ENCODE results near the gene FBF1.
"Not testable (repeated sequence)": the region's sequence is repeated elsewhere in the genome, so short reads cannot be mapped to it uniquely, and the experiment has no call there.

Gene FBF1

DNA sequence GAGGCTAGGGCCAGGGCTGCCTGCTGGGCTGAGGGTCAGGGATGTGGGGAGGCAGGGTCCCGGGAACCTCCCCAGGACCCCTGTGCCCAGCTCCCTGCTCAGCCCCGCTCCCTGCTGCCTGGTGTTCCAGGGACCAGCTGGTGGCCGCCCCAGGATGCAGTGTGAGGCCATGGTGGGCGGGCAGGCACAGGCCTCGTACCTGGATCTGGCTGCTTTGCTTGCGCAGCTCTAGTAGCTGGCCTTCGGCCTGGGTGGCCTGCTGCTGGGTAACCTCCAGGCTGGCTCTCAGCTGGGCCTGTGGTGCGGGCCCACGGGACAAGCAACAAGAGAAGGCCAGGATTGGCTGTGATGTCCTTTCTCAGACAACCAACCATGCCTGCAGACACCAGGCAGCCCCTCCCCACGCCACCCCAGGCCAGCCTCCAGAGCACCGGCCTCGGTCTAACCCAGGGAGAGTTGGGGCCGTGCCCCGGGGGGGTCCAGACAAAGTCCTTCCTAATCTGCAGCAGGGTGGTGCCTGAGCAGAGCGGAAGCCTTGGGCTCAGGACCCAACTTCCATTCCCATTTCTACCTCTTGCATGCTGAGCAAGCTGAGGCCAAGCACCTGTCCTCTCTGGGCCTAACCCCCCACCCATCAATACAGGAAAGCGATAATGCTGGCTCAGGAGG, 48.2 kb downstream of the FBF1 start:
- no peak for DNase-seq

- DNase-seq = no peak
Measured at GRCh38 chr17:75891605-75892555, 49.0 kb downstream of the FBF1 start.

GRCh38 chr17:75891022-75891604, 49.7 kb downstream of the FBF1 start:
- DNase-seq = no peak

DNA sequence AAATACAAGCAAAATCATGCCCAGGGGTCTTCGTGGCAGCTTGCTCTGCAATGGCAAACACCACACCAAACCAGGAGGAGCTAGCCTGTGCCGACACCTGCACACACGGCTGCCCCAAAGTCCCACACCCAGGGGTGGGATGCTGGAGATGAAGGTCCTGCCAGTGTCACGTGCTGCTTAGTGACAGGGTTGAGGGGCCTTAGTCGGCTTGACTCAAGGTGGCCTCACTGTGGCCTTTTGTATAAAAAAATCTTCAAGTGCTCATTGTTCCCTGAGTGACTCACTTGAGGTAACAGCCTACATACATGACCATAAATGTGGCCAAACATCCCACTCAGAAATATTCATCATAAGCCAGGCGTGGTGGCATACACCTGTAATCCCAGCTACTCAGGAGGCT, 51.4 kb downstream of the FBF1 start:
- DNase-seq = no peak

DNA sequence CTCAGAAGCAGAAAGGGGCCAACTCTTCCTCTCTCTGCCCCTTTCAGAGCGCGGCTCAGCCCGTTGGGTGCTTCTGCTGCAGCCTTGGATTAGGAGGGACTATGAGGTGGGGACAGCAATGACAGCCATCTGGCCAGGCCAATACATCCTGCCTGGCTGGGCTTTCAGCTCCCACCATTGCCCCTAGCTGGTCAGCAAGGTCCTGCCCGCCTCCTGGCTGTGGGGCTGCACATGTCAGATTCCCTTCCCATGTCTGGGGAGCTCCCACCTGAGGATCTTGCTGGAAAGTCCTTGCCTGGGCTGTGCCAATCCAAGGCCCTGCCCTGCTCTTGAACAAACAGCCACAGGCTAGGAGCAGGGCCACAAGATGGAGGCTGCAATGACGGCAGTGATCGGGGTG, 52.4 kb downstream of the FBF1 start:
- DNase-seq = no peak

DNA sequence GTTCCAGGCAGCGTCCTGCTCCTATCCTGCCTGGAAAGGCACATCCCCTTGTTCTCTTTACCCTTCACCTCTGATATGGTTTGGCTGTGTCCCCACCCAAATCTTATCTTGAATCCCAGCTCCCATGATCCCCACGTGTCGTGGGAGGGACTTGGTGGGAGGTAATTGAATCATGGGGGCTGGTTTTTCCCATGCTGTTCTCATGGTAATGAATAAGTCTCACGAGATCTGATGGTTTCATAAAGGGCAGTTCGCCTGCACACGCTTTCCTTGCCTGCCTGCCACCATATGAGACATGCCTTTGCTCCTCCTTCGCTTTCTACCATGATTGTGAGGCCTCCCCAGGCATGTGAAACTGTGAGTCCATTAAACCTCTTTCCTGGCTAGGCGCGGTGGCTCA, 55.0 kb downstream of the FBF1 start:
- not testable (repeated sequence) for DNase-seq

DNA sequence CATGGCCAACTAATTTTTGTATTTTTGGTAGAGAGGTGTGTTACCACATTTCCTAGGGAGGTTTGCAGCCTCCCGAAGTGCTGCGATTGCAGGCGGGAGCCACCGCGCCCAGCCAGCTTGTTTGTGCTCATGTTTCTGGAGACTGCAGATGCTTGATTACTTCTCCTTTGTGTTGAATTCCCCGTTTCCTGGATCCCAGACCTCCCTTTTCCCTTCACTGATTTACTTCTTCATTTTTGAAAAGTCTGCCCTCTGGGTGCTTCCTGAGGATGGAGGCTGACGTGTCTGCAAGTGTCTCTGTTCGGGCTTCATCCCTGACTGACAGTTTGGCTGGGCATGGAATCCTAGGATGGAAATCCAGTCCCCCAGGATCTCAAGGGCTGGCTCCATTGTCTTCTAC, 55.4 kb downstream of the FBF1 start:
- DNase-seq = no peak

GRCh38 chr17:75881678-75882454, 59.0 kb downstream of the FBF1 start:
- no peak for DNase-seq

DNA sequence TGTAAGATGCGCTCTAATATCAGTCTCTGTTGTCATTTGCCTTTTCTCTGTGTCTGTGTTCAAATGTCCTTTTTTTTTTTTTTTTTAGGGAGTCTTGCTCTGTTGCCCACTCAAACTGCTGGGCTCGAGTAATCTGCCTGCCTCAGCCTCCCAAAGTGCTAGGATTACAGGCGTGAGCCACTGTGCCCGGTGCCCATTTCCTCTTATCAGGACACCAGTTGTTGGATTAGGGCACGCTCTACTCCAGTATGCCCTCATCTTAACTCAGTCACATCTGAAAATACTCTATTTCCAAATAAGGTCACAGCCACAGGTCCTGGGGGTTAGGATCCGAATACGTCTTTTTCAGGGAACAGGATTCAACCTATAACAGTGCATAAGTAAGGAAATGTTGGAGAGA, 60.6 kb downstream of the FBF1 start:
- DNase-seq = no peak

GRCh38 chr17:75878174-75878998, 62.5 kb downstream of the FBF1 start, which contains the start of gene TRIM47:
TSS of gene TRIM47 (minus strand) at chr17:75878581. CDS start at chr17:75878548, 33 bp downstream.
- DNase-seq = peak; percentile 41

DNA sequence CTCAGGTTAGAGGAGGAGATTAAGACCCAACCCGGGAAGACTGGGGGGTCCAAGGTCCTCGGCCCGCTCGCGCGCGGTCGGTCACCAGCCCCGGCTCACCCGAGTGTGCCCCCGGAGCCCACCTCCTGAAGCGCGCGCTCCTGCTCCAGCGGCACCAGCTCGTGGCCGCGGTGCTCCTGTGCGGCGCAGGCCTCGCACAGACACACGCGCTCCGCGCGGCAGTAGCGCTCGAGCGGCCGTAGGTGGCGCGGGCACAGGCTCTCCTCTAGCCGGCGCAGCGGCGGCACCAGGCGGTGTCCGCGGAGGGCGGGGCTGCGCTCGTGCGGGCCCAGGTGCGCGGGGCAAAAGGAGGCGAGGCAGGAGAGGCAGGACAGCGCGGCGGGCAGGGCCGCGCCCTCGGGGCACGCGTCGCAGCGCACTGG, 63.1 kb downstream of the FBF1 start:
- DNase-seq = peak; percentile 79

GRCh38 chr17:75876938-75877751, 63.7 kb downstream of the FBF1 start:
- peak; percentile 92 for DNase-seq

GRCh38 chr17:75876190-75876937, 64.5 kb downstream of the FBF1 start:
- no peak for DNase-seq

- no peak for DNase-seq
Measured at GRCh38 chr17:75875940-75876189, 65.0 kb downstream of the FBF1 start.

DNA sequence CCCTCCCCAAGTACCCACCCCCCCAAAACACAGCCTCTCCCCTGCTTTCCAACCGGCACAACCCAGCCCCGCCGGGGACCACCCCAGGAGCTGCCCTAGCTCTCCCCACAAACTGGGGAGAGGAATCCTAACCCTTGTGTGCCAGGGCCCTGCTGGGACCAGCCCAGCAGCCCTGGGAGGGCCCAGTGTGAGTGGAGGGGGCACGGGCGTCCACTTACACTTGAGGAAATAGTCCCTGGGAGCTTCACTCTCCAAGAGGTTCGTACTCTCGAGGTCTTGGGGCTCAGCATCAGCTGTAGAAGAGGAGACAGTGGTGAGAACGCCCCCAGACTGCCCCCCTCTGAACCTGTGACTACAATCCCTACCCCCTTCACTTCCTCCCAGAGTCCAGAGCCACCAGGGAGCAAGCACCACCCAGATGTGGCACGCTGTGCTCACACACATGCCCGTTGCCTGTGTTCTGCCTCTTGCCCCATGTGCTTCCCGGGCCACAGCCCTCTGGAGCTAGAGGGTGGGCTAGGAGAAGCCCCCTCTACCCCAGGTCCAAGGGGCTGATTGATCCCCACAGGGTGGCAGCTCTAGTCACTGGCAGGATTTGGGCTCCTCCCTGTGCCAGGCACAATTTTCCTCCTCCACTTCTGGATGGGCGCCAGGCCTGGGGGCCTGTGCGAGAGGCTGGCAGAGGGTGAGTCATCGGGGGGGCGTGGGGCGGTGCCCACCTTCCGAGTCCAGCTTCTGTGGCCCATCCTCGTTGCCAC, 65.5 kb downstream of the FBF1 start:
- DNase-seq = no peak

DNA sequence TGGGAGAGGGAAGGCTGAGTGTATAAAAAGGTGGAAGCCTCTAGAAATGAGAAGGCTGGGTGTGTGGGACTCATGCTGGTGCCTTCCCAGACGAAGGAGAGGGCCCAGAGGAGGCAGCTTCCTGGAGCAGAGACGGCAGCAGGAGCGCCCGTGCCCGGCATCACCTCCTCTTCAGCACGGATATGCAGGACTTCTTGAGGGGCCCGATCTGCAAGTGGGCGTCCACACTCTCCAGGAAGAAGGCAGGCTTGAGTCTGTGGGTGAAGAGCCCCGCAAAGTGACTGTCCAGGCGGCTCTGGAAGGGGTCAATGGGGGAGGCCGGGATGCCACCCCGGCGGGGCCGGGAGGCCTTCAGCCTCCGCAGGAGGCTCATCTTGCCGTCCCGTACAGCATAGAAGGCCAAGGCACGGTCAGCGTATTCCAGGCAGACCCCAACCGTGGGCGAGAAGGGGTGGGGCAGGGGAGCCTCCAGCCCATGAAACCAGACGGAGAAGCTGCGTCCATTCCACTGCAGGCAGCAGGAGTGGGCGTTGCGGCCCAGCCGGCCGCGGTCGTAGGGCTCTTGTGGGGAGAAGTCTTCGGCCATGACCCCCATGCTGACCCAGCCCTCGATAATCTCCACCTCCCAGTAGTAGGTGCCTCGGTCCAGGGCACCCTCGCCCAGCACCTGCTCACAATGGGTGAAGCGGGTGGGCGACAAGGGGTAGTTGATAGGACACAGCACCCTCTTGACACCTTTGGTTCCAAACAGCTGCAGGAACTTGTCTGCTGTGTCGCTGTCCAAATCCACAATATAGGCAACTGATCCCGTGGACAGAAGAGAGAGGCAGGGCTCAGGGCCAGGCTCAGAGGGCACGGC, 66.3 kb downstream of the FBF1 start:
- no peak for DNase-seq

DNA sequence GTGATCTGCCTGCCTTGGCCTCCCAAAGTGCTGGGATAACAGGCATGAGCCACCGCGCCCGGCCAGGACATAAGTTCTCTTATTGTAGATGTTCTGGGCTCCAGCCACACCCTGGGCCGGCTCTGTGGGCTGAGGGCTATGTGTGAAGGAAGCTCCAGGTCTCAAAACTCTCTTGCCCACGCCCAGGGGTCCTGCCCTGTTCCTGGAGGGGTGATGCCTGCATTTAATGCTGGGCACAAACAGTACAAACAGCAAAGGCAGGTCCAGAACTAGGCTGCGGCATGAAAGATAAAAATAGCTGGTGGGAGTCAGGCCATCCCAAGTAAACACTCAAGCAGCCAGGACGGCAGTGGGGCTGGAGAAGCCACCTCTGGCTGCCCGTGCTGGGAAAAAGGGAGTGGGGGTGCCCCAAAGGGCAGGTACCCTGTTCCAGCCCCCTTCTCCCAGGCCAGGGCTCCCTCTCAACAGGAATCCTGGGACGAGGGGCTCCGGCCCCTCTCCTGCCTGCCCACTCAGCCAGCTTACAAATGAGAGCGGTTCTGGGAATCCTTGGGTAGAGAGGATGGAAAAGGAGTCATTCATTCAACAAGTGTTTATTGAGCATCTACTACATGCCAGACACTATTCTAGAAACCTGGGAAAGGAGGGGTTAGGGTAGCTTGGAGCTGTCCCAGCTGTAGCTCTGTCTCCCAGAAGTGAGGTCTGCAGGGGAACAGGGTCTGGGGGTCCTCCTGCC, 67.1 kb downstream of the FBF1 start:
- DNase-seq = no peak
